D721Med (cell line): ENCODE data around the gene PIGP.

Experiments used
- DNase-seq: peaks from one replicate; pipeline ENCODE4 v3.0.0; 2011; ENCODE audit warnings: low spot score; ENCODE audit not compliant: insufficient read length
- FAIRE-seq: peaks from 2 replicates; lab custom pipeline; 2011; peaks lifted over from hg19 to GRCh38; lab: Jason Lieb, UNC
- CTCF ChIP-seq: IDR thresholded peaks from 2 replicates; pipeline ENCODE4 v1.5.1; 2012; ENCODE audit warnings: mild to moderate bottlenecking, control low read depth; ENCODE audit not compliant: insufficient read depth; ENCODE audit errors: missing control alignments

PIGP gene

GRCh38 chr21:37101384-37101783, 28.5 kb upstream of the PIGP start:
- no peak for TF ChIP-seq CTCF
- no peak for DNase-seq
- no peak for FAIRE-seq

GRCh38 chr21:37100316-37100715, 27.4 kb upstream of the PIGP start:
- DNase-seq (no peak), FAIRE-seq (no peak)

GRCh38 chr21:37098751-37099150, 25.9 kb upstream of the PIGP start:
- DNase-seq = no peak
- TF ChIP-seq CTCF = no peak
- no peak for FAIRE-seq

More at GRCh38 chr21:37100316-37100715, 27.4 kb upstream of the PIGP start:
- no peak for TF ChIP-seq CTCF

GRCh38 chr21:37095821-37096220, 22.9 kb upstream of the PIGP start:
- DNase-seq (no peak), FAIRE-seq (no peak)
- no peak for TF ChIP-seq CTCF

GRCh38 chr21:37093977-37094376, 21.1 kb upstream of the PIGP start:
- no peak for TF ChIP-seq CTCF
- FAIRE-seq (no peak), DNase-seq (no peak)

- FAIRE-seq (no peak), DNase-seq (no peak)
- TF ChIP-seq CTCF = no peak
These were observed 15.4 kb upstream of the PIGP start for GRCh38 chr21:37088186-37088735.

GRCh38 chr21:37087188-37087587, 14.3 kb upstream of the PIGP start:
- DNase-seq (no peak), FAIRE-seq (peak; percentile 89)
- TF ChIP-seq CTCF = peak; percentile 47
